MCF 10A (cell line): ENCODE results near the gene PTPRN2. TPM values are rescaled to one million over a fixed set of nuclear protein-coding genes. Genes with fewer than 3 reads are reported as not detected.
A peak's percentile ranks its signal among the peaks of the same experiment; 100 is the strongest.

Source experiments
- BruUV-seq: library from RNA; stranded (reverse); fragments of 400-500 nt; replicated peaks from 2 replicates; lab custom pipeline; 2021; lab: Mats Ljungman, UMichigan
- CTCF ChIA-PET: fragments of 300-600 bp; sonication (Branson Sonifier 250); formaldehyde crosslinking; extraction: SDS; loops from one replicate; lab custom pipeline; 2021; ENCODE audit warnings: antibody characterized with exemption, inconsistent platforms; lab: Yijun Ruan, JAX
- POLR2A ChIA-PET: fragments of 300-600, 350-650 bp; sonication (Branson Sonifier 250); formaldehyde crosslinking; extraction: SDS; loops from one replicate; lab custom pipeline; 2020; ENCODE audit warnings: antibody characterized with exemption, inconsistent platforms; lab: Yijun Ruan, JAX
- DNase-seq: peaks from one replicate; pipeline ENCODE4 v3.0.0-alpha.2; 2018; ENCODE audit not compliant: unreplicated experiment
- H3K27ac Mint-ChIP-seq: one replicate; pipeline ENCODE4 v1.8.0; 2022; ENCODE audit warnings: mild to moderate bottlenecking, low read depth, mixed read lengths; ENCODE audit not compliant: unreplicated experiment
- H3K27me3 Mint-ChIP-seq: one replicate; pipeline ENCODE4 v1.8.0; 2022; ENCODE audit warnings: mixed read lengths; ENCODE audit not compliant: insufficient read depth, unreplicated experiment
- H3K36me3 Mint-ChIP-seq: one replicate; pipeline ENCODE4 v1.8.0; 2022; ENCODE audit warnings: mild to moderate bottlenecking, moderate library complexity, mixed read lengths; ENCODE audit not compliant: insufficient read depth, unreplicated experiment
- H3K4me1 Mint-ChIP-seq: one replicate; pipeline ENCODE4 v1.8.0; 2022; ENCODE audit warnings: mixed read lengths; ENCODE audit not compliant: insufficient read depth, unreplicated experiment
- H3K4me3 Mint-ChIP-seq: one replicate; pipeline ENCODE4 v1.8.0; 2022; ENCODE audit warnings: mild to moderate bottlenecking, moderate library complexity, mixed read lengths; ENCODE audit not compliant: unreplicated experiment
- H3K9me3 Mint-ChIP-seq: one replicate; pipeline ENCODE4 v1.8.0; 2022; ENCODE audit warnings: mixed read lengths; ENCODE audit not compliant: unreplicated experiment
- intact Hi-C: fragments of 100-400 bp; cut with micrococcal nuclease; formaldehyde crosslinking; loops from 2 replicates; pipeline ENCODE4 v1.14.1; 2022
- total RNA-seq: library from RNA; stranded (reverse); gene quantifications from 2 replicates; pipeline ENCODE4 v1.2.3, GENCODE V29; 2022
- TF ChIP-seq, protein P1 (sequence below): fragments of 200-600 bp; IDR thresholded peaks from one replicate; pipeline ENCODE4 v1.8.0; 2022; ENCODE audit warnings: antibody characterized with exemption, mild to moderate bottlenecking; ENCODE audit not compliant: unreplicated experiment

Gene PTPRN2
- total RNA-seq, 1 experiment from 2014 or later: 4.5 TPM

DNA sequence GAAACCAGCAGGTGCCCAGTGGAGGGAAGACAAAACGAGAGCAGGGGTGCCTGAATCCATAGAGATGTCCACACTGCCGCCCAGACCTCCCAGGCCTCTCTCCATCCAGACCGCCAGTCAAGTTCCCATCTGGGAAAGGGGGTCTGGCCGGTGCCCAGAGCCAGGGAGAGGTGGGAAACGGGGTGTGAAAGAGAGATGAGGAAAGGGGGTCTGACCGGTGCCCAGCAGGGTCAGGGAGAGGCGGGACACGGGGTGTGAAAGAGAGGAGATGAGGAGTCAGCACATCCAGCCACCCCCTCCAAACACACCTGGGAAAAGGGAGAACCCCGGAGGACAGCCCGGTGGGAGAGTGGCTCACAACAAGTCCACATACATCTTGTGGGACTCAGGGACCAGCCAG is 185.8 kb downstream of the PTPRN2 start:
- Mint-ChIP-seq H3K27me3 (no peaks in the 10 kb centered on the region), H3K9me3 (peaks cover 16% of the 10 kb centered on the region), H3K4me1 (peaks cover 40% of the 10 kb centered on the region), H3K36me3 (peaks cover 8% of the 10 kb centered on the region), H3K4me3 (peak overlapping the region; percentile 54), H3K27ac (peak overlapping the region; percentile 18)
- BruUV-seq: no TSS peak
- TF ChIP-seq, protein P1, sequence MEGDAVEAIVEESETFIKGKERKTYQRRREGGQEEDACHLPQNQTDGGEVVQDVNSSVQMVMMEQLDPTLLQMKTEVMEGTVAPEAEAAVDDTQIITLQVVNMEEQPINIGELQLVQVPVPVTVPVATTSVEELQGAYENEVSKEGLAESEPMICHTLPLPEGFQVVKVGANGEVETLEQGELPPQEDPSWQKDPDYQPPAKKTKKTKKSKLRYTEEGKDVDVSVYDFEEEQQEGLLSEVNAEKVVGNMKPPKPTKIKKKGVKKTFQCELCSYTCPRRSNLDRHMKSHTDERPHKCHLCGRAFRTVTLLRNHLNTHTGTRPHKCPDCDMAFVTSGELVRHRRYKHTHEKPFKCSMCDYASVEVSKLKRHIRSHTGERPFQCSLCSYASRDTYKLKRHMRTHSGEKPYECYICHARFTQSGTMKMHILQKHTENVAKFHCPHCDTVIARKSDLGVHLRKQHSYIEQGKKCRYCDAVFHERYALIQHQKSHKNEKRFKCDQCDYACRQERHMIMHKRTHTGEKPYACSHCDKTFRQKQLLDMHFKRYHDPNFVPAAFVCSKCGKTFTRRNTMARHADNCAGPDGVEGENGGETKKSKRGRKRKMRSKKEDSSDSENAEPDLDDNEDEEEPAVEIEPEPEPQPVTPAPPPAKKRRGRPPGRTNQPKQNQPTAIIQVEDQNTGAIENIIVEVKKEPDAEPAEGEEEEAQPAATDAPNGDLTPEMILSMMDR: no peak
- CTCF ChIA-PET: interaction anchor here (0.7 to 1.4 kb wide), 3 partner anchors 9 to 31 kb away, joined by 3 to 4 read pairs (median 4); no protein-coding TSS in a partner anchor
- no peak for DNase-seq
- intact Hi-C loops: loop anchor here (10.0 kb wide), 1 partner anchor 967 kb away; no protein-coding TSS in a partner anchor
- POLR2A ChIA-PET: interaction anchor here (1.5 to 4.0 kb wide), 3 partner anchors 24 to 33 kb away, joined by 4 to 22 read pairs (median 8); no protein-coding TSS in a partner anchor

DNA sequence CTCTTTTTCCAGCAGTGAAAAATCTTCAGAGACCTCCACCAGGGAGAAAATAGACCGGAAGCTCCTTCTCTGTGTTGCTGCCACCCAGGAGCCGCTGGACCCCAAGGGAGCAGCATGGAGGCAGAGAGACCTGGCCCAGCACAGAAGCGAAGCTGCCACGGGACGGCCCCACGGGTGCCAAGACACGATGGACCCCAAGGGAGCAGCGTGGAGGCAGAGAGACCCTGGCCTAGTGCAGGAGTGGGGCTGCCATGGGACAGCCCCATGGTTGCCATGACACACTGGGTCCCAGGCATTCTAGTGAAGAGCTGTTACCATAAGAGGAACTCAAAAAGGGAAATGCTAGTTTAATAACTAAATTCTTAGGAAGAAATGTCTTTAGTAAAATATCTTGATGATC is 186.3 kb downstream of the PTPRN2 start:
- CTCF ChIA-PET: no interaction called here
- POLR2A ChIA-PET: interaction anchor here (1.9 to 4.0 kb wide), 2 partner anchors 26 to 27 kb away, joined by 4 to 22 read pairs; no protein-coding TSS in a partner anchor
- peaks cover 16% of the 10 kb centered on the region for H3K9me3 Mint-ChIP-seq
- no peaks in the 10 kb centered on the region for H3K27me3 Mint-ChIP-seq
- intact Hi-C loops: loop anchor here (10.0 kb wide), 1 partner anchor 966 kb away; no protein-coding TSS in a partner anchor
- peaks cover 8% of the 10 kb centered on the region for H3K36me3 Mint-ChIP-seq
- peak overlapping the region; percentile 18 for H3K27ac Mint-ChIP-seq
- DNase-seq: no peak
- no TSS peak for BruUV-seq
- H3K4me3 Mint-ChIP-seq: peak overlapping the region; percentile 54
- H3K4me1 Mint-ChIP-seq: peaks cover 45% of the 10 kb centered on the region
- TF ChIP-seq, protein P1: no peak

DNA sequence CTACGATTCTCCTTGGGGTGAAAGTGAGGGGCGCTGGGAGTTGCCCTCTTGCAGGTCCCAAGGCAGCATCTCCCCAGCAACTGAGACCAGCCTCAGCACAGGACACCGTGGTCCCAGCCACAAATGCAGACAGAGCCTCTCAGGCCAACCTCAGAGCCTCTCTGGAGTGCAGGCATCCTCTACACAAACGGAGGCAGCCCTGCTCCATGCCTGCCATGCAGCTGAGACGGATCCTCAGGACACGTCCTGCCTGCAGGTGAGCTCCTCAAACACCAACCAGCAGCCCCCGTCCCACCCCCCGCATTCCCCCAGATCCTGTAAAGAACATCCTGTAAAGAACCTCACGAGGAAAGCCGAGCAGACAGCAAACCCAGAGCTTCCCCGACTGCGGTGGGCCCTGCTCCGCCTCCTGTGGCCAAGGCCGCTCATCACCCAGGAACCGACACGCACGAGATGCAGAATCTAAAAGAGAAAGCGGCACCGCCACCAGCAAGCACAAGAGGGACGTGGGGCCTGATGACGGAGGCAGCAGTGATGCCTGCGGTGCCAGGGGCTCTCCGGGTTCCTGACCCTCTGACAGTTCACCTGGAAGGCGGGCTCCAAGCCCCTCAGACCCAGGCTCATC is 186.9 kb downstream of the PTPRN2 start:
- intact Hi-C loops: loop anchor here (10.0 kb wide), 1 partner anchor 966 kb away; no protein-coding TSS in a partner anchor
- peaks cover 46% of the 10 kb centered on the region for H3K4me1 Mint-ChIP-seq
- BruUV-seq: no TSS peak
- H3K4me3 Mint-ChIP-seq: no peak overlapping the region
- POLR2A ChIA-PET: interaction anchor here (1.0 to 5.1 kb wide), 3 partner anchors 26 to 32 kb away, joined by 3 to 29 read pairs (median 4); no protein-coding TSS in a partner anchor
- H3K27me3 Mint-ChIP-seq: no peaks in the 10 kb centered on the region
- H3K9me3 Mint-ChIP-seq: peaks cover 16% of the 10 kb centered on the region
- peaks cover 8% of the 10 kb centered on the region for H3K36me3 Mint-ChIP-seq
- TF ChIP-seq, protein P1: no peak
- no peak for DNase-seq
- CTCF ChIA-PET: interaction anchor here (1.1 to 2.0 kb wide), 2 partner anchors 8 to 46 kb away, joined by 5 to 12 read pairs; no protein-coding TSS in a partner anchor
- peak overlapping the region; percentile 18 for H3K27ac Mint-ChIP-seq

DNA sequence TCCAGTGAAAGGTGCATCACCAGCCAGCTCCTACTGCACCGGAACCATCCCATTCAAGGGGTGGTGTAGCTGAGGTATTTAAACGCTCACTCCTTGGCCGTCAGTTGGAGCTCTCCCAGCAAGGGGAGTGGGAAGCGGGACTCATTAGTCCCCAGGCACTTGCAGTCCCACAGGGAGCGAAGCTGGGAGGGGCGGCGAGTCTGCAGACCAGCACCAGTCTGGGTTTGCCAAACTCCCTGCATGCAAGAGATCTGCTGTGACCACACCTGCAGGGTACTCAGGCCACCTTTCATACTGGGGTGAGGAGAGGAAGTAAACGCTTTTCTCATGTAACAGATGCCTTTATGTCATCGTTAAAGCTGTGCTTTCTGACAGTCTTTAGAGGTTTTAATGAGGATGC is 187.9 kb downstream of the PTPRN2 start:
- CTCF ChIA-PET: interaction anchor here (0.6 to 2.0 kb wide), 5 partner anchors 9 to 45 kb away, joined by 3 to 12 read pairs (median 4); no protein-coding TSS in a partner anchor
- POLR2A ChIA-PET: interaction anchor here (1.0 to 5.1 kb wide), 3 partner anchors 26 to 33 kb away, joined by 3 to 29 read pairs (median 4); no protein-coding TSS in a partner anchor
- H3K27ac Mint-ChIP-seq: no peak overlapping the region
- no peak for DNase-seq
- intact Hi-C loops: loop anchor here (10.0 kb wide), 1 partner anchor 965 kb away; no protein-coding TSS in a partner anchor
- no peak overlapping the region for H3K4me3 Mint-ChIP-seq
- TF ChIP-seq, protein P1: no peak
- peaks cover 8% of the 10 kb centered on the region for H3K36me3 Mint-ChIP-seq
- peaks cover 16% of the 10 kb centered on the region for H3K9me3 Mint-ChIP-seq
- BruUV-seq: no TSS peak
- H3K27me3 Mint-ChIP-seq: no peaks in the 10 kb centered on the region
- peaks cover 46% of the 10 kb centered on the region for H3K4me1 Mint-ChIP-seq
